ENCODE results near the gene IL11.

IL11 gene

GRCh38 chr19:55354698-55355212, 15.5 kb downstream of the IL11 start, which contains the start of gene COX6B2:
Gene COX6B2 (minus strand): TSS chr19:55354719. CDS start chr19:55354521, 198 bp downstream.
- peaks cover 15% of the 10 kb centered on the region for H3K4me1 Mint-ChIP-seq
- no peak for DNase-seq (ENCODE audit: low spot score in 2 of 2)
- peak within 1 kb of the TSS; percentile 73 for H3K4me3 Mint-ChIP-seq
- H3K27ac Mint-ChIP-seq, result no peak within 1 kb of the TSS
- H3K9me3 Mint-ChIP-seq, result no peaks in the 10 kb centered on the region
- no peak for ATAC-seq (ENCODE audit: low read depth)
- peaks cover 44% of the 10 kb centered on the region for H3K27me3 Mint-ChIP-seq
- H3K36me3 Mint-ChIP-seq, result peaks cover 1% of the 10 kb centered on the region

GRCh38 chr19:55353803-55354697, 16.2 kb downstream of the IL11 start:
- H3K36me3 Mint-ChIP-seq, result peaks cover 1% of the 10 kb centered on the region
- DNase-seq (ENCODE audit: low spot score in 2 of 2) (peak; percentile 41 to 56), ATAC-seq (ENCODE audit: low read depth) (peak; percentile 71)
- peaks cover 44% of the 10 kb centered on the region for H3K27me3 Mint-ChIP-seq
- peaks cover 15% of the 10 kb centered on the region for H3K4me1 Mint-ChIP-seq
- peak overlapping the region; percentile 73 for H3K4me3 Mint-ChIP-seq
- H3K27ac Mint-ChIP-seq, result no peak overlapping the region
- no peaks in the 10 kb centered on the region for H3K9me3 Mint-ChIP-seq

GRCh38 chr19:55353356-55353802, 16.9 kb downstream of the IL11 start:
- peak; percentile 7 for ATAC-seq (ENCODE audit: low read depth)
- Mint-ChIP-seq H3K27me3 (peaks cover 41% of the 10 kb centered on the region), H3K9me3 (no peaks in the 10 kb centered on the region), H3K4me3 (peak overlapping the region; percentile 73), H3K36me3 (peaks cover 1% of the 10 kb centered on the region), H3K4me1 (peaks cover 15% of the 10 kb centered on the region), H3K27ac (no peak overlapping the region)
- no peak for DNase-seq (ENCODE audit: low spot score in 2 of 2)

GRCh38 chr19:55352549-55353145, 17.6 kb downstream of the IL11 start:
- Mint-ChIP-seq H3K4me3 (peak overlapping the region; percentile 73), H3K27ac (no peak overlapping the region), H3K27me3 (peaks cover 38% of the 10 kb centered on the region), H3K9me3 (no peaks in the 10 kb centered on the region), H3K4me1 (peaks cover 15% of the 10 kb centered on the region), H3K36me3 (peaks cover 1% of the 10 kb centered on the region)
- no peak for DNase-seq (ENCODE audit: low spot score in 2 of 2)
- no peak for ATAC-seq (ENCODE audit: low read depth)

GRCh38 chr19:55352040-55352439, 18.2 kb downstream of the IL11 start:
- H3K9me3 Mint-ChIP-seq, result no peaks in the 10 kb centered on the region
- no peak overlapping the region for H3K4me3 Mint-ChIP-seq
- peaks cover 32% of the 10 kb centered on the region for H3K27me3 Mint-ChIP-seq
- peaks cover 13% of the 10 kb centered on the region for H3K4me1 Mint-ChIP-seq
- peaks cover 1% of the 10 kb centered on the region for H3K36me3 Mint-ChIP-seq
- ATAC-seq (ENCODE audit: low read depth), result no peak
- H3K27ac Mint-ChIP-seq, result no peak overlapping the region
- no peak for DNase-seq (ENCODE audit: low spot score in 2 of 2)

- DNase-seq (ENCODE audit: low spot score in 2 of 2) (no peak), ATAC-seq (ENCODE audit: low read depth) (no peak)
- Mint-ChIP-seq H3K9me3 (no peaks in the 10 kb centered on the region), H3K36me3 (peaks cover 1% of the 10 kb centered on the region), H3K27ac (no peak overlapping the region), H3K27me3 (peaks cover 32% of the 10 kb centered on the region), H3K4me1 (peaks cover 12% of the 10 kb centered on the region), H3K4me3 (no peak overlapping the region)
Measured at GRCh38 chr19:55350620-55351315, 19.5 kb downstream of the IL11 start.

GRCh38 chr19:55348317-55349034, 21.8 kb downstream of the IL11 start:
- H3K4me1 Mint-ChIP-seq, result peaks cover 10% of the 10 kb centered on the region
- no peak overlapping the region for H3K4me3 Mint-ChIP-seq
- H3K27me3 Mint-ChIP-seq, result peaks cover 25% of the 10 kb centered on the region
- H3K36me3 Mint-ChIP-seq, result peaks cover 1% of the 10 kb centered on the region
- DNase-seq (ENCODE audit: low spot score in 2 of 2) (no peak), ATAC-seq (ENCODE audit: low read depth) (no peak)
- no peak overlapping the region for H3K27ac Mint-ChIP-seq
- H3K9me3 Mint-ChIP-seq, result no peaks in the 10 kb centered on the region

- Mint-ChIP-seq H3K27ac (no peak overlapping the region), H3K4me3 (no peak overlapping the region), H3K27me3 (peaks cover 18% of the 10 kb centered on the region), H3K36me3 (peaks cover 3% of the 10 kb centered on the region), H3K4me1 (peaks cover under 1% of the 10 kb centered on the region), H3K9me3 (no peaks in the 10 kb centered on the region)
- DNase-seq (ENCODE audit: low spot score in 2 of 2) (no peak), ATAC-seq (ENCODE audit: low read depth) (no peak)
Measured at GRCh38 chr19:55347442-55348009, 22.7 kb downstream of the IL11 start.

GRCh38 chr19:55346725-55347441, 23.4 kb downstream of the IL11 start:
- peaks cover 12% of the 10 kb centered on the region for H3K27me3 Mint-ChIP-seq
- no peak overlapping the region for H3K4me3 Mint-ChIP-seq
- H3K36me3 Mint-ChIP-seq, result peaks cover 3% of the 10 kb centered on the region
- ATAC-seq (ENCODE audit: low read depth) (no peak), DNase-seq (ENCODE audit: low spot score in 2 of 2) (no peak)
- no peak overlapping the region for H3K27ac Mint-ChIP-seq
- H3K9me3 Mint-ChIP-seq, result no peaks in the 10 kb centered on the region
- H3K4me1 Mint-ChIP-seq, result no peaks in the 10 kb centered on the region

- ATAC-seq (ENCODE audit: low read depth) (no peak), DNase-seq (ENCODE audit: low spot score in 2 of 2) (no peak)
- Mint-ChIP-seq H3K4me1 (peaks cover 4% of the 10 kb centered on the region), H3K27me3 (peaks cover 4% of the 10 kb centered on the region), H3K27ac (no peak overlapping the region), H3K4me3 (no peak overlapping the region), H3K36me3 (peaks cover 3% of the 10 kb centered on the region), H3K9me3 (no peaks in the 10 kb centered on the region)
Measured at GRCh38 chr19:55345818-55346724, 24.2 kb downstream of the IL11 start.

GRCh38 chr19:55345101-55345817, 25.0 kb downstream of the IL11 start:
- Mint-ChIP-seq H3K9me3 (no peaks in the 10 kb centered on the region), H3K4me1 (peaks cover 12% of the 10 kb centered on the region), H3K4me3 (no peak overlapping the region), H3K27me3 (peaks cover 4% of the 10 kb centered on the region), H3K36me3 (peaks cover 3% of the 10 kb centered on the region), H3K27ac (no peak overlapping the region)
- ATAC-seq (ENCODE audit: low read depth), result no peak
- no peak for DNase-seq (ENCODE audit: low spot score in 2 of 2)

Data from memory B cell (primary cell).